ENCODE results near the gene ZNF43.
"Not testable (repeated sequence)": the region's sequence is repeated elsewhere in the genome, so short reads cannot be mapped to it uniquely, and the experiment has no call there.

Gene ZNF43

GRCh38 chr19:21835810-21836444, at the start of gene ZNF43:
TSS of gene ZNF43 (minus strand) at chr19:21836182. CDS start at chr19:21836038, 144 bp downstream.
- peak; percentile 95 for DNase-seq

GRCh38 chr19:21885516-21885915, 49.5 kb upstream of the ZNF43 start:
- DNase-seq, result not testable (repeated sequence)

GRCh38 chr19:21884786-21885185, 48.8 kb upstream of the ZNF43 start:
- DNase-seq, result not testable (repeated sequence)

- DNase-seq, result peak; percentile 49
These were observed 47.5 kb upstream of the ZNF43 start for GRCh38 chr19:21883516-21883915.

GRCh38 chr19:21880761-21881160, 44.8 kb upstream of the ZNF43 start:
- not testable (repeated sequence) for DNase-seq

GRCh38 chr19:21878646-21879045, 42.7 kb upstream of the ZNF43 start:
- no peak for DNase-seq

- no peak for DNase-seq
These were observed 42.0 kb upstream of the ZNF43 start for GRCh38 chr19:21877976-21878375.

- DNase-seq, result not testable (repeated sequence)
These were observed 40.6 kb upstream of the ZNF43 start for GRCh38 chr19:21876608-21877007.

GRCh38 chr19:21856773-21857514, 21.0 kb upstream of the ZNF43 start:
- no peak for DNase-seq

GRCh38 chr19:21851596-21852345, 15.8 kb upstream of the ZNF43 start:
- DNase-seq, result peak; percentile 95

GRCh38 chr19:21850656-21851255, 14.8 kb upstream of the ZNF43 start:
- DNase-seq, result no peak

- DNase-seq, result no peak
These were observed 12.7 kb upstream of the ZNF43 start for GRCh38 chr19:21848706-21849105.

GRCh38 chr19:21843081-21843480, 7.1 kb upstream of the ZNF43 start:
- DNase-seq, result no peak

GRCh38 chr19:21841488-21842097, 5.6 kb upstream of the ZNF43 start:
- no peak for DNase-seq

- no peak for DNase-seq
These were observed 5.1 kb upstream of the ZNF43 start for GRCh38 chr19:21841081-21841480.

GRCh38 chr19:21839976-21840375, 4.0 kb upstream of the ZNF43 start:
- no peak for DNase-seq

GRCh38 chr19:21838646-21839045, 2.7 kb upstream of the ZNF43 start:
- no peak for DNase-seq

GRCh38 chr19:21835429-21835809, 563 bp downstream of the ZNF43 start:
- no peak for DNase-seq

- no peak for DNase-seq
These were observed 2.2 kb downstream of the ZNF43 start for GRCh38 chr19:21833733-21834132.

GRCh38 chr19:21824679-21825078, 11.3 kb downstream of the ZNF43 start:
- DNase-seq, result no peak

- no peak for DNase-seq
These were observed 12.8 kb downstream of the ZNF43 start for GRCh38 chr19:21823224-21823623.

GRCh38 chr19:21812448-21812847, 23.5 kb downstream of the ZNF43 start:
- DNase-seq, result no peak
